Measurements from ENCODE around the gene KICS2.

DNA sequence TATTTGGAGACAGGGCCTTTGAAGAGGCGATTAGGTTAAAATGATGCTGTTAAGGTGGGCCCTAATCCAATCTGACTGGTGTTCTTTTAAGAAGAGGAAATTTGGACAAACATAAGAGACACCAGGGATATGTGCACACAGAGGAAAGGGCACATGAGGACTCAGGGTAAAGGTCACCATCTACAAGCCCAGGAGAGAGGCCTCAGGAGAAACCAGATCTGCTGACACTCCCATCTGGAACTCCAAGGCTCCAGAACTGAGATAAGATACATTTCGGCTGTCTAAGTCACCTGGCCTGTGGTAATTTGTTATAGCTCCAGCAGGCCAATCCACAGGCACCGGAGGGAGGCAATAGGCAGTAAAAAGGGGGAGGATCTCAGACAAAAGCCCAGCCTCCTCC, 48.6 kb downstream of the KICS2 start:
- TF ChIP-seq, protein P1, sequence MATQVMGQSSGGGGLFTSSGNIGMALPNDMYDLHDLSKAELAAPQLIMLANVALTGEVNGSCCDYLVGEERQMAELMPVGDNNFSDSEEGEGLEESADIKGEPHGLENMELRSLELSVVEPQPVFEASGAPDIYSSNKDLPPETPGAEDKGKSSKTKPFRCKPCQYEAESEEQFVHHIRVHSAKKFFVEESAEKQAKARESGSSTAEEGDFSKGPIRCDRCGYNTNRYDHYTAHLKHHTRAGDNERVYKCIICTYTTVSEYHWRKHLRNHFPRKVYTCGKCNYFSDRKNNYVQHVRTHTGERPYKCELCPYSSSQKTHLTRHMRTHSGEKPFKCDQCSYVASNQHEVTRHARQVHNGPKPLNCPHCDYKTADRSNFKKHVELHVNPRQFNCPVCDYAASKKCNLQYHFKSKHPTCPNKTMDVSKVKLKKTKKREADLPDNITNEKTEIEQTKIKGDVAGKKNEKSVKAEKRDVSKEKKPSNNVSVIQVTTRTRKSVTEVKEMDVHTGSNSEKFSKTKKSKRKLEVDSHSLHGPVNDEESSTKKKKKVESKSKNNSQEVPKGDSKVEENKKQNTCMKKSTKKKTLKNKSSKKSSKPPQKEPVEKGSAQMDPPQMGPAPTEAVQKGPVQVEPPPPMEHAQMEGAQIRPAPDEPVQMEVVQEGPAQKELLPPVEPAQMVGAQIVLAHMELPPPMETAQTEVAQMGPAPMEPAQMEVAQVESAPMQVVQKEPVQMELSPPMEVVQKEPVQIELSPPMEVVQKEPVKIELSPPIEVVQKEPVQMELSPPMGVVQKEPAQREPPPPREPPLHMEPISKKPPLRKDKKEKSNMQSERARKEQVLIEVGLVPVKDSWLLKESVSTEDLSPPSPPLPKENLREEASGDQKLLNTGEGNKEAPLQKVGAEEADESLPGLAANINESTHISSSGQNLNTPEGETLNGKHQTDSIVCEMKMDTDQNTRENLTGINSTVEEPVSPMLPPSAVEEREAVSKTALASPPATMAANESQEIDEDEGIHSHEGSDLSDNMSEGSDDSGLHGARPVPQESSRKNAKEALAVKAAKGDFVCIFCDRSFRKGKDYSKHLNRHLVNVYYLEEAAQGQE (IDR thresholded peaks at IDR 0.05; ENCODE audit: insufficient read depth in 1 of 2, low read depth in 2 of 2, low read length in 1 of 2), result no peak
- TF ChIP-seq, protein P2, sequence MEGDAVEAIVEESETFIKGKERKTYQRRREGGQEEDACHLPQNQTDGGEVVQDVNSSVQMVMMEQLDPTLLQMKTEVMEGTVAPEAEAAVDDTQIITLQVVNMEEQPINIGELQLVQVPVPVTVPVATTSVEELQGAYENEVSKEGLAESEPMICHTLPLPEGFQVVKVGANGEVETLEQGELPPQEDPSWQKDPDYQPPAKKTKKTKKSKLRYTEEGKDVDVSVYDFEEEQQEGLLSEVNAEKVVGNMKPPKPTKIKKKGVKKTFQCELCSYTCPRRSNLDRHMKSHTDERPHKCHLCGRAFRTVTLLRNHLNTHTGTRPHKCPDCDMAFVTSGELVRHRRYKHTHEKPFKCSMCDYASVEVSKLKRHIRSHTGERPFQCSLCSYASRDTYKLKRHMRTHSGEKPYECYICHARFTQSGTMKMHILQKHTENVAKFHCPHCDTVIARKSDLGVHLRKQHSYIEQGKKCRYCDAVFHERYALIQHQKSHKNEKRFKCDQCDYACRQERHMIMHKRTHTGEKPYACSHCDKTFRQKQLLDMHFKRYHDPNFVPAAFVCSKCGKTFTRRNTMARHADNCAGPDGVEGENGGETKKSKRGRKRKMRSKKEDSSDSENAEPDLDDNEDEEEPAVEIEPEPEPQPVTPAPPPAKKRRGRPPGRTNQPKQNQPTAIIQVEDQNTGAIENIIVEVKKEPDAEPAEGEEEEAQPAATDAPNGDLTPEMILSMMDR (IDR thresholded peaks at IDR 0.05), result no peak
- no peak for TF ChIP-seq POLR2AphosphoS5 (IDR thresholded peaks at IDR 0.05; ENCODE audit: low read depth, low read length)
- TF ChIP-seq TCF7L2 (IDR thresholded peaks at IDR 0.05; ENCODE audit: low read depth, low read length), result no peak
- TF ChIP-seq SIN3A (IDR thresholded peaks at IDR 0.05; ENCODE audit: borderline replicate concordance, insufficient read depth, low read depth, low read length), result no peak

All from Panc1 (cell line).